Left forelimb (tissue), 1 donor: ENCODE data around the gene FKBP5.

Source experiments
- DNase-seq: peaks from one replicate; pipeline ENCODE4 v3.0.0-alpha.2; 2018; ENCODE audit warnings: low spot score

FKBP5 gene

DNA sequence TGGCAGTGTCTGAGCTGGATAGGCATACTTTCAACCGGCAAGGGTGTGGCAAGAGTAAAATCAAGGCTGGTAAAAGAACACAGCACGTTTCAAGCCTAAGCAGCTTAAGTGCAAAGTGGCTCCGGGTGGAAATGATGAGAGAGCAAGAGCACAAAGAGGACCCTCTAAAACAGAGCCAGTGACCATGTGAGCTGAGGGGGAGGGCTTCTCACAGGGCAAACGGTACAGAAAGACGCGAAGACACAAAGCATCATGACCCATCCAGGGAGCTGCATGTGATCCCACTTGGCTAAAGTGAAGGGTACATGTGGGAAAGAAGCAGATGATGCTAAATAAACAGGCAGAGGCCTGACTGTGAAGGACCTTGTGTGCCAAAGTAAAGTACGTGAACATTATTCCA lies 25.7 kb downstream of the FKBP5 start:
- no peak for DNase-seq

DNA sequence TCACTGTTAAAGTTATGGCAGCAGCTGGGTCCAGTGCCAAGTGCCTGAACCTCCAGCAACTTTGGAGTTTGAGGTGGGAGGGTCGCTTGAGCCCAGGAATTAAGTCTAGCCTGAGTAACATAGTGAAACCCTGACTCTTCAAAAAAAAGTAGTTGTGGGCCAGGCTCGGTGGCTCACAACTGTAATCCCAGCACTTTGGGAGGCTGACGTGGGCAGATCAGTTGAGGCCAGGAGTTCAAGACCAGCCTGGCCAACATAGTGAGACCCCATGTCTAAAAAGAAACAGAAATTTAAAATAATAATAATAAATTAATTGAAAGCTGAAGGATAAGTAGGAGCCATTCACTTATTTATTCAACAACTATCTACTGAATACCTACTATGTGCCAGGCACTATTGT lies 33.8 kb downstream of the FKBP5 start:
- no peak for DNase-seq

- no peak for DNase-seq
Observed at GRCh38 chr6:35651244-35651643, 37.5 kb downstream of the FKBP5 start.

DNA sequence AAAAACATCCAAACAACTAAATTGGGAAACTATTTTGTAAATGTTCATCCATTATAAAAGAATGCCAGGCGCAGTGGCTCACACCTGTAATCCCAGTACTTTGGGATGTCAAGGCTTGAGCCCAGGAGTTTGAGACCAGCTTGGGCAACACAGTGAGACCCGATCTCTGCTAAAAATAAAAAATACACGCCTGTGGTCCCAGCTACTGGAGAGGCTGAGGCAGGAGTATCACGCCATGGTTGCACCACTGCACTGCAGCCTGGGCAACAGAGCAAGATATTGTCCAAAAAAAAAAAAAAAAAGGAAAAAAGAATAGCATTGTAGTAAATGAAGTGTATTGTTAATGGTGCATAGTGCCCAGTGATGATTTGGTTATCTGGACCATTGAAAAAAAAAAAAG lies 38.7 kb downstream of the FKBP5 start:
- DNase-seq, result no peak

- DNase-seq, result no peak
Observed at GRCh38 chr6:35648203-35648602, 40.5 kb downstream of the FKBP5 start.

GRCh38 chr6:35647400-35647799 lies 41.3 kb downstream of the FKBP5 start:
- DNase-seq, result no peak

DNA sequence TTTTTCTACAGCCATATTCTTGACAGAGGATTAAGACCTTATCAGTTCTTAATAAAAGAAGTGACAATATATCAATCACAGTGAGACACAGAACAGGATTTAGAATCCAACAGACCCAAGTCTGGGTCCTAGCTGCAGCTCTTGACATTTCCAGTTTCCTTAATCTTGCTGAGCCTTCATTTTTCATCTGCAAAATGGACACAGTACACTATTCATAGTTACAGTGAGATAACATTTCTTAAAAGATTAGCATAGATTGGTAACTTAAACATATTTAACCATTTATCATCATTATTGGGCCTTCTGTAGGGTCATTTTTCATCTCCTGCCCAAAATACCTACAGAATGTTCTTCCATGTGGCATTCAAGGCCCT lies 45.6 kb downstream of the FKBP5 start:
- no peak for DNase-seq

GRCh38 chr6:35642471-35643161 lies 46.1 kb downstream of the FKBP5 start:
- no peak for DNase-seq

- no peak for DNase-seq
Observed at GRCh38 chr6:35640017-35640664, 48.6 kb downstream of the FKBP5 start.

- no peak for DNase-seq
Observed at GRCh38 chr6:35638679-35639078, 50.0 kb downstream of the FKBP5 start.

DNA sequence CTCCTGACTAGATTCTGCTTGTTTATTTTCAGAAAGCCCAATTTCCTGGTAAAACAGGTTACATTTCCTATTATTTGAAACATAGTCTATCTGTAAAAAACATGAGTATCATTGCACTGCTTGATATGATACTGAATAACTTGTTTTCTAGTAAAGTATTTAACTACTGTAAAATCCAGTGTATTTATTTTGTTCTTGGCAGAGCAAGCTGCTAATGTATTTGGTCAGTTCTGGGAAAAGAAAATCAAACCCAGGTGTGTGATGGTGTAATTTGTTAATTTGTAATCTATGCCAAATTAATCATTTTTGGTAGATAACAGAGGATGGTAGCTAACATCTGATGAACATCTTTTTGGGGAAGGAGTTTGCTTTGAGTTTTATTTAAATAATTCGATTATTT lies 50.8 kb downstream of the FKBP5 start:
- DNase-seq, result no peak

DNA sequence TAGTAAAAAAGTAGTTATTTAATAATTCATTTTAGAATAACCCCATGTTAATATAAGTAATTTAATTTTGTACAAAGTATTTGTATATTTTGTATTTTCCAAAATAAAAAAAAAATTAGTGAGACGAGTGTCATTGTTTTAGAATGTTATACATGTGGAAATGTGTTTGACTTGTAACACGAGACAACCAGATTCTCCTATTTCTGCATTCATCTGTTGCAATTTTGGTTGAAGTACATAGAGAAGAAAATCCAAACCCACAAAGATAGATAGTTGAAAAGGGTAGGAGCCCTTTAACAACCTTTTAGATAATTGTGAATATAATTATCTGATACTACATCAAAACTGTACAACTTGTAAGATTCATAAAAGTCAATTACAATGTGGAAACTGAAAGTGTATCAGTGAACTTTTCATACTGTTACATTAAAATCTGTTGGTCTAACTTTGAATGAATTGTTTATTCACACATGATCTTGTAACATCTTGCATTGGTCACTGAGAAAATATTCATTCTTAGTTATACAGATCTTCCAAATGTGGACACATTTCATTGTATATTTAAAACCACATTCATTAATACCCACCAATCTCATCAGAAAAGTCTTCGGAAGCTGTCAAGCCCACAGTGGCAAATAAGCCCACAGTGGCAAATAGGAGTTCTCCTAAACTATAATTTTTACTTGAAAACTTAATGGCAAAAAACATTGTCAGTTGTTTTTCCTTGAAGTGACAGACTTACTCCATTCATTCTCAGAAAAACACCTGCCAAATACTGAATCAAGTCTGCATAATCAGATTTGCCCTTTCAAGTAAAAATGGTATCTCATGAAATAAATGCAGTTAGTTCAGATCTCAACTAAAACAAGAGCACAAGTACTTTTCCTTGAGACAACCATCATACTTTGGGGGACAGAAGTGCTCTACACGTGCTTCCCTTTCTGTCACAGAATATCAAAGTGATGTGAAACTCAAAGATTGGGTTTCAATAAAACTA lies 52.8 kb downstream of the FKBP5 start:
- DNase-seq, result no peak

- no peak for DNase-seq
Observed at GRCh38 chr6:35634316-35634715, 54.4 kb downstream of the FKBP5 start.

- no peak for DNase-seq
Observed at GRCh38 chr6:35633579-35634089, 55.1 kb downstream of the FKBP5 start.

GRCh38 chr6:35629876-35630378 lies 58.8 kb downstream of the FKBP5 start:
- DNase-seq, result no peak

GRCh38 chr6:35626401-35626800 lies 62.3 kb downstream of the FKBP5 start:
- no peak for DNase-seq

DNA sequence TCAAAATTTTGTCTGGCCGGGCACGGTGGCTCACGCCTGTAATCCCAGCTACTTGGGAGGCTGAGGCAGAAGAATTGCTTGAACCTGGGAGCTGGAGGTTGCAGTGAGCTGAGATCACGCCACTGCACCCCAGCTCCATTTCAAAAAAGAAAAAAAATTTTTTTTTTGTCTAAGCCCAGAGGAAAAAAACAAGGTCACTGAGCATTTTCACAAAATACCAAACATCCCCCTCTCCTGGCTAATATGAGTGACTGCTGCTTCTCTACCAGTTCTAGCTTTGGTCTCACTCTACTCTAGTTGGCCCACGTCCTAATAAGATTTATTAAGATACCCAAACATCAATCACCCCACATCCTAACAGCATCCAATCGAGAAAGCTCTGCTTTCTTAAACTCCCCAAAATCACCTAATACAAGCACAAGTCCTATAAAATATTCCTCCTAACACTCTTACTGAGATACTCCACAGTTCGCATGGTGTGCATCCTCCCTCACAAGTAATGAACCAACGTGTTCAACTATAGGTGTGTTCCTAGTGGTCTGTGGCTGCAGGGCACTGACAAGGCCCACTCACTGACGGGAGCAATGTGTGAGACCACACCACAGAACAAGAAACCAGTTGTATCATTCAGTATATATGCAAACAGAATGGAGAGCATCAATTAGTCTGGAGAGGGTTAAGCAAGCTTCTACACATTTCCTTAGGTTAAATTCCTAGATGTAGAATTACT lies 64.2 kb downstream of the FKBP5 start:
- DNase-seq, result no peak

GRCh38 chr6:35622283-35622682 lies 66.4 kb downstream of the FKBP5 start:
- DNase-seq, result no peak

- DNase-seq, result no peak
Observed at GRCh38 chr6:35620706-35621105, 68.0 kb downstream of the FKBP5 start.

DNA sequence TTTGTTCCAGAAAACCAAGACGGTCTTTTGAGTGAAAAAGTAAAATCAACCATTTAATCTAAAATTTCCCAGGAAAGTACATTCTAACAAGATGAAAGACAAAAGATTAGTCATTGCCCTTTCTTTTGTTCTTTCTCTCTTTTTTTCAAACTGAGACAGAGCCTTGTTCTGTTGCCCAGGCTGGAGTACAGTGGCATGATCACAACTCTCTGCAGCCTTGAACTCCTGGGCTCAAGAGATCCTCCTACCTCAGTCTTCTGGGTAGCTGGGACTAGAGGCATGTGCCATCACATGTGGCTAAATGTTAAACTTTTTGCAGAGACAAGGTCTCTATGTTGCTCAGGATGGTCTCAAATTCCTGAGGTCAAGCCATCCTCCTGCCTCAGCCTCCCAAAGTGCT lies 75.0 kb downstream of the FKBP5 start:
- no peak for DNase-seq

- DNase-seq, result no peak
Observed at GRCh38 chr6:35611240-35611639, 77.5 kb downstream of the FKBP5 start.

- no peak for DNase-seq
Observed at GRCh38 chr6:35610830-35611229, 77.9 kb downstream of the FKBP5 start.
